H1 (cell line): ENCODE results near the gene HMGCS2. TPM values are rescaled to one million over a fixed set of nuclear protein-coding genes. Genes with fewer than 3 reads are reported as not detected.

Experiments
- CTCF ChIA-PET: fragments of 300-600 bp; sonication (Branson Sonifier 250); formaldehyde crosslinking; loops from one replicate; lab custom pipeline; 2021; ENCODE audit not compliant: partially characterized antibody; lab: Charles Lee
- POLR2A ChIA-PET: fragments of 300-600 bp; sonication (Branson Sonifier 250); formaldehyde crosslinking; loops from one replicate; lab custom pipeline; 2021; ENCODE audit warnings: inconsistent platforms; ENCODE audit not compliant: partially characterized antibody; lab: Charles Lee
- DNase-seq, 2 experiments: peaks; one replicate each; pipeline versions ENCODE4 v3.0.0 to v3.0.0-alpha.2; 2010 to 2022; ENCODE audit warnings: low spot score in 2 of 2, low read depth in 1 of 2, mixed read lengths in 1 of 2
- FAIRE-seq: peaks from 2 replicates; lab custom pipeline; 2011; peaks lifted over from hg19 to GRCh38; lab: Jason Lieb, UNC
- H2AFZ ChIP-seq: 2 replicates; pipeline ENCODE4 v1.8.1; 2012; ENCODE audit warnings: low read length, inconsistent platforms
- H2AK5ac ChIP-seq: 2 replicates; pipeline ENCODE4 v1.6.1; 2013; ENCODE audit warnings: low read depth, low read length
- H2BK120ac ChIP-seq: replicated peaks from 2 replicates; pipeline ENCODE3; 2013; ENCODE audit warnings: low read depth, low read length, inconsistent platforms
- H2BK12ac ChIP-seq: 2 replicates; pipeline ENCODE4 v1.6.1; 2013; ENCODE audit warnings: low read depth, low read length
- H2BK15ac ChIP-seq: 2 replicates; pipeline ENCODE4 v1.6.1; 2013; ENCODE audit warnings: low read length
- H2BK20ac ChIP-seq: 2 replicates; pipeline ENCODE4 v1.6.1; 2013; ENCODE audit warnings: low read length
- H2BK5ac ChIP-seq: 2 replicates; pipeline ENCODE4 v1.6.1; 2013; ENCODE audit warnings: low read depth, low read length
- H3K14ac ChIP-seq: 2 replicates; pipeline ENCODE4 v1.6.1; 2013; ENCODE audit warnings: inconsistent platforms; ENCODE audit not compliant: insufficient read length
- H3K18ac ChIP-seq: 2 replicates; pipeline ENCODE4 v1.6.1; 2013; ENCODE audit warnings: low read length; ENCODE audit errors: extremely low read depth
- H3K23ac ChIP-seq: 2 replicates; pipeline ENCODE4 v1.6.1; 2013; ENCODE audit warnings: inconsistent platforms; ENCODE audit not compliant: insufficient read length
- H3K23me2 ChIP-seq: 2 replicates; pipeline ENCODE4 v1.6.1; 2013; ENCODE audit warnings: low read depth, low read length
- H3K27ac ChIP-seq: 2 replicates; pipeline ENCODE4 v1.6.1; 2011; ENCODE audit warnings: low read depth, low read length, inconsistent platforms
- H3K27me3 ChIP-seq, 4 experiments: replicated peaks in 1 of 4; 1 replicate in 1 of 4; 2 replicates in 3 of 4; pipeline versions ENCODE4 v1.6.1 to v1.8.1; 2011 to 2013; ENCODE audit warnings: low read length in 3 of 4, mild to moderate bottlenecking in 3 of 4, inconsistent platforms in 2 of 4, mixed read lengths in 2 of 4, moderate library complexity in 1 of 4; ENCODE audit not compliant: control insufficient read depth in 3 of 4, insufficient read depth in 3 of 4; ENCODE audit errors: extremely low read depth in 1 of 4
- H3K36me3 ChIP-seq, 4 experiments: 2 replicates each; pipeline versions ENCODE4 v1.6.1 to v1.8.1; 2011 to 2013; ENCODE audit warnings: mild to moderate bottlenecking in 4 of 4, low read length in 3 of 4, moderate library complexity in 2 of 4, control low read depth in 1 of 4, inconsistent platforms in 1 of 4; ENCODE audit not compliant: insufficient read depth in 4 of 4, control insufficient read depth in 2 of 4
- H3K4ac ChIP-seq: replicated peaks from 2 replicates; pipeline ENCODE3; 2013; ENCODE audit warnings: low read length, low read depth, mixed read lengths, inconsistent platforms; ENCODE audit not compliant: insufficient read length
- H3K4me1 ChIP-seq, 4 experiments: replicated peaks in 1 of 4; 1 replicate in 1 of 4; 2 replicates in 3 of 4; pipeline versions ENCODE4 v1.6.1 to v1.8.1; 2011 to 2013; ENCODE audit warnings: low read length in 3 of 4, inconsistent platforms in 2 of 4, mixed read lengths in 1 of 4; ENCODE audit not compliant: insufficient read depth in 4 of 4, control insufficient read depth in 3 of 4
- H3K4me2 ChIP-seq, 2 experiments: 2 replicates each; pipeline versions ENCODE4 v1.6.1 to v1.8.1; 2011 to 2013; ENCODE audit warnings: low read depth in 2 of 2, low read length in 2 of 2, control low read depth in 1 of 2, inconsistent platforms in 1 of 2, mild to moderate bottlenecking in 1 of 2; ENCODE audit not compliant: insufficient read depth in 1 of 2
- H3K4me3 ChIP-seq, 4 experiments: fragments of 200-600, 300-600 bp in 1 of 4; sonication (generic), shearing (Covaris generic), sonication (Bioruptor Twin) in 1 of 4; 2 replicates each; pipeline versions ENCODE4 v1.5.1 to v1.8.1; 2011 to 2016; ENCODE audit warnings: low read length in 4 of 4, low read depth in 3 of 4, control low read depth in 2 of 4, inconsistent platforms in 2 of 4, mild to moderate bottlenecking in 2 of 4, mixed read lengths in 1 of 4, moderate library complexity in 1 of 4; ENCODE audit not compliant: insufficient read depth in 2 of 4; ENCODE audit errors: extremely low read depth in 1 of 4
- H3K56ac ChIP-seq: replicated peaks from 2 replicates; pipeline ENCODE3; 2013; ENCODE audit warnings: low read depth, mild to moderate bottlenecking, mixed read lengths, low read length, inconsistent platforms; ENCODE audit not compliant: insufficient read length
- H3K79me1 ChIP-seq: 2 replicates; pipeline ENCODE4 v1.6.1; 2013; ENCODE audit warnings: low read depth, low read length, control low read depth
- H3K79me2 ChIP-seq, 2 experiments: 2 replicates each; pipeline versions ENCODE4 v1.6.1 to v1.8.1; 2012 to 2013; ENCODE audit warnings: low read length in 2 of 2, mild to moderate bottlenecking in 2 of 2, inconsistent platforms in 1 of 2; ENCODE audit not compliant: insufficient read depth in 2 of 2, control insufficient read depth in 1 of 2
- H3K9ac ChIP-seq, 4 experiments: replicated peaks in 1 of 4; 1 replicate in 1 of 4; 2 replicates in 3 of 4; pipeline versions ENCODE4 v1.6.1 to v1.8.1; 2011 to 2013; ENCODE audit warnings: low read depth in 3 of 4, low read length in 3 of 4, control low read depth in 2 of 4, mild to moderate bottlenecking in 2 of 4, moderate library complexity in 2 of 4, inconsistent platforms in 1 of 4; ENCODE audit errors: extremely low read depth in 1 of 4
- H3K9me3 ChIP-seq, 2 experiments: 2 replicates each; pipeline versions ENCODE4 v1.6.1 to v1.8.1; 2012 to 2013; ENCODE audit warnings: mild to moderate bottlenecking in 2 of 2, moderate library complexity in 2 of 2, control low read depth in 1 of 2, inconsistent platforms in 1 of 2, low read depth in 1 of 2, low read length in 1 of 2, mixed read lengths in 1 of 2; ENCODE audit not compliant: insufficient read depth in 2 of 2
- H4K20me1 ChIP-seq, 2 experiments: replicated peaks in 1 of 2; 2 replicates each; pipeline versions ENCODE3 to v1.8.1; 2011 to 2013; ENCODE audit warnings: inconsistent platforms in 2 of 2, low read length in 2 of 2, mild to moderate bottlenecking in 1 of 2; ENCODE audit not compliant: insufficient read depth in 2 of 2, control insufficient read depth in 1 of 2
- H4K5ac ChIP-seq: 2 replicates; pipeline ENCODE4 v1.6.1; 2013; ENCODE audit warnings: low read length, low read depth, mixed read lengths, inconsistent platforms; ENCODE audit not compliant: insufficient read length
- H4K8ac ChIP-seq: 2 replicates; pipeline ENCODE4 v1.8.0; 2013; ENCODE audit warnings: mild to moderate bottlenecking, moderate library complexity, low read length, inconsistent platforms; ENCODE audit not compliant: insufficient read depth; ENCODE audit errors: extremely low read depth
- H4K91ac ChIP-seq: replicated peaks from 2 replicates; pipeline ENCODE3; 2013; ENCODE audit warnings: low read length, mixed read lengths, inconsistent platforms; ENCODE audit not compliant: insufficient read length
- BCL11A ChIP-seq, 2 experiments: IDR thresholded peaks; one replicate each; pipeline ENCODE4 v1.6.1; 2011; ENCODE audit warnings: low read depth in 2 of 2, low read length in 2 of 2, mild to moderate bottlenecking in 2 of 2
- CBX8 ChIP-seq: fragments of 300-800, 300-1000 bp; sonication (generic); IDR thresholded peaks from 2 replicates; pipeline ENCODE4 v1.7.1; 2016; ENCODE audit warnings: low read depth, low read length, borderline replicate concordance
- EGR1 ChIP-seq: IDR thresholded peaks from 2 replicates; pipeline ENCODE4 v1.6.1; 2011; ENCODE audit warnings: low read depth, low read length, borderline replicate concordance
- EZH2 ChIP-seq: fragments of 200-600 bp; sonication (generic); IDR thresholded peaks from 2 replicates; pipeline ENCODE4 v1.7.1; 2012; ENCODE audit warnings: low read depth, mild to moderate bottlenecking, moderate library complexity, low read length, inconsistent platforms; ENCODE audit not compliant: severe bottlenecking
- FOSL1 ChIP-seq: IDR thresholded peaks from 2 replicates; pipeline ENCODE4 v1.6.1; 2011; ENCODE audit warnings: mild to moderate bottlenecking, low read depth, low read length, moderate library complexity; ENCODE audit not compliant: insufficient read depth
- GTF2F1 ChIP-seq: IDR thresholded peaks from 2 replicates; pipeline ENCODE4 v1.6.1; 2012; ENCODE audit warnings: low read depth, low read length, improper control_type of control experiment, borderline replicate concordance
- HDAC6 ChIP-seq: IDR thresholded peaks from one replicate; pipeline ENCODE4 v1.7.1; 2012; ENCODE audit warnings: low read depth, mild to moderate bottlenecking, inconsistent platforms, low read length, moderate library complexity
- NRF1 ChIP-seq: IDR thresholded peaks from 2 replicates; pipeline ENCODE4 v1.6.1; 2011; ENCODE audit warnings: mild to moderate bottlenecking, low read depth, low read length, improper control_type of control experiment
- SAP30 ChIP-seq: fragments of 300-600 bp; sonication (generic); IDR thresholded peaks from 2 replicates; pipeline ENCODE4 v1.7.1; 2012; ENCODE audit warnings: low read length, moderate library complexity, mild to moderate bottlenecking, inconsistent platforms; ENCODE audit not compliant: insufficient read depth, insufficient replicate concordance
- SRF ChIP-seq: IDR thresholded peaks from 2 replicates; pipeline ENCODE4 v1.6.1; 2011; ENCODE audit warnings: mild to moderate bottlenecking, low read depth, low read length, moderate library complexity
- SUZ12 ChIP-seq: fragments of 200-600 bp; sonication (generic); IDR thresholded peaks from 2 replicates; pipeline ENCODE4 v1.6.1; 2012; ENCODE audit warnings: mild to moderate bottlenecking, inconsistent platforms, low read length, moderate library complexity, mixed read lengths
- TAF7 ChIP-seq: optimal IDR thresholded peaks from 2 replicates; pipeline ENCODE3; 2011; ENCODE audit warnings: low read depth, mild to moderate bottlenecking, inconsistent platforms, low read length, moderate library complexity, borderline replicate concordance
- TBP ChIP-seq: IDR thresholded peaks from 2 replicates; pipeline ENCODE4 v1.6.1; 2011; ENCODE audit warnings: low read depth, low read length, improper control_type of control experiment
- YY1 ChIP-seq: IDR thresholded peaks from 2 replicates; pipeline ENCODE4 v1.6.1; 2011; ENCODE audit warnings: low read depth, mild to moderate bottlenecking, low read length
- ZNF274 ChIP-seq: IDR thresholded peaks from 2 replicates; pipeline ENCODE4 v1.7.0; 2012; ENCODE audit warnings: low read length, borderline replicate concordance; ENCODE audit errors: extremely low read depth
- WGBS, 2 experiments: shearing (Covaris generic) in 1 of 2; methylation state at CpG; one replicate each; pipeline versions ENCODE4 v1.1.6 to v1.1.7; 2013 to 2015; ENCODE audit warnings: low lambda C conversion rate in 2 of 2, mixed read lengths in 2 of 2, inconsistent platforms in 1 of 2, low coverage in 1 of 2, missing lambda C conversion rate in 1 of 2; ENCODE audit not compliant: insufficient replicate concordance in 2 of 2, insufficient coverage in 1 of 2, insufficient read length in 1 of 2; ENCODE audit errors: extremely low coverage in 1 of 2, missing lambda C conversion rate in 1 of 2; 5-methylcytosine and 5-hydroxymethylcytosine counted together
- polyA plus RNA-seq, 7 experiments: library from polyadenylated mRNA; depleted of rRNA in 3 of 7; stranded (reverse) in 5 of 7; unstranded in 2 of 7; fragments of >200 nt in 5 of 7; fragments of 200-250 nt in 2 of 7; gene quantifications; 1 replicate in 5 of 7; 2 replicates in 1 of 7; 4 replicates in 1 of 7; pipeline versions ENCODE4 v1.2.1 to v1.2.3, GENCODE V29; 2011 to 2013; ENCODE audit warnings: missing spikeins in 2 of 7, mixed read lengths in 2 of 7
- total RNA-seq: library from RNA; stranded (reverse); fragmentation: NEBNext Ultra II Directional; extraction: Animal tissue kit (Norgen Biotek cat#: 25700); gene quantifications from 2 replicates; pipeline ENCODE4 v1.2.1, GENCODE V29; 2021

HMGCS2 gene
- total and polyA plus RNA-seq, 2 of the 8 experiments (the other 6 are each of a cell fraction or from before 2014, with no cell fraction given) = not detected

DNA sequence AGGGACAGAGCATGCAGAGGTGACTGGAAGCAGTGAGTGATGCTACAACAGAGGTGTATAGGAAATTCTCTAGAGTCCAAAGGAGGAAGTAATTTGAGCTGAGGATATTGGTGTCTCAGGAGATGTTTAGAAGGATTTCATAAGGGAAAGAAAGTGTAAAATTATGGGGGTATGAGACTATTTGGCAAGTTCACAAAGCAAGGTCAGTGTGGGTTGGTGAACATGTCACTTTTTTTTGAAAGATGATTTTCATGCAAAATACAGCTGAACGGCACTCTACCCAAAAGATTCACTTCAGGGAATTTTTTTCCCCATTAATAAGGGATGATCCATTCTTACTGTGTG lies 24.1 kb downstream of the HMGCS2 start:
- Histone ChIP-seq H3K27me3 (no peaks in the 10 kb centered on the region), H2BK120ac (no peak overlapping the region), H3K79me1 (no peaks in the 10 kb centered on the region), H2BK20ac (no peak overlapping the region), H2BK15ac (no peak overlapping the region), H4K5ac (no peak overlapping the region), H3K9ac (no peak overlapping the region), H3K9me3 (no peaks in the 10 kb centered on the region), H3K4me1 (peaks cover 0 to 8% (median 5%) of the 10 kb centered on the region in 4 experiments; a peak in 2 of 7 replicates), H3K23ac (no peak overlapping the region), H3K4ac (no peak overlapping the region), H2AFZ (no peak overlapping the region), H3K79me2 (no peaks in the 10 kb centered on the region), H3K18ac (no peak overlapping the region), H4K91ac (no peak overlapping the region), H3K27ac (no peak overlapping the region), H3K4me3 (no peak overlapping the region), H4K20me1 (peaks cover 7 to 17% of the 10 kb centered on the region in 2 experiments), H2BK12ac (no peak overlapping the region), H3K14ac (no peak overlapping the region), H4K8ac (no peak overlapping the region), H3K4me2 (no peak overlapping the region), H3K23me2 (no peaks in the 10 kb centered on the region), H3K56ac (no peak overlapping the region), H2AK5ac (no peak overlapping the region), H3K36me3 (peaks cover 19 to 52% (median 36%) of the 10 kb centered on the region in 4 experiments), H2BK5ac (no peak overlapping the region)
- 87% methylated on average over 1 of the region's 1 CpG; no CpG with 5 or more reads in 1 of the 2 experiments for WGBS, 2 experiments
- DNase-seq = no peak
- FAIRE-seq = no peak
- CTCF ChIA-PET = interaction anchor here (0.7 to 10.1 kb wide), 29 partner anchors 12 to 217 kb away, joined by 3 to 132 read pairs (median 6); partner anchors contain the start of genes HMGCS2, PHGDH and REG4
- POLR2A ChIA-PET = interaction anchor here (0.7 to 30.7 kb wide), 20 partner anchors 9 to 431 kb away, joined by 3 to 425 read pairs (median 4); partner anchors contain the start of genes HMGCS2, PHGDH and ZNF697
- no peak for TF ChIP-seq HDAC6
- TF ChIP-seq SUZ12 = no peak
- TF ChIP-seq ZNF274 = no peak
- TF ChIP-seq SAP30 = no peak
- no peak for TF ChIP-seq BCL11A (IDR thresholded peaks at IDR 0.05; ENCODE audit: low read depth in 2 of 2, low read length in 2 of 2)
- no peak for TF ChIP-seq FOSL1
- no peak for TF ChIP-seq SRF
- TF ChIP-seq CBX8 = no peak
- no peak for TF ChIP-seq GTF2F1
- no peak for TF ChIP-seq EZH2
- no peak for TF ChIP-seq TAF7
- no peak for TF ChIP-seq NRF1
- TF ChIP-seq TBP = no peak
- no peak for TF ChIP-seq YY1
- no peak for TF ChIP-seq EGR1
